K562 (cell line): ENCODE measurements around the gene SCNN1A. TPM values are rescaled to one million over a fixed set of nuclear protein-coding genes. Genes with fewer than 3 reads are reported as not detected.

ENCODE experiments used
- CBFB ChIP-seq: sonication (generic); formaldehyde crosslinking; IDR thresholded peaks from 2 replicates; pipeline ENCODE4 v1.4.0; 2020; ENCODE audit warnings: mild to moderate bottlenecking, missing genetic modification reagents
- DLX4 ChIP-seq: fragments of 250-450 bp; sonication (Bioruptor Pico); IDR thresholded peaks from 2 replicates; pipeline ENCODE4 v1.6.1; 2021; ENCODE audit warnings: mild to moderate bottlenecking
- FOXM1 ChIP-seq, 2 experiments: fragments of 450-650 bp in 1 of 2; sonication (generic) in 1 of 2; formaldehyde crosslinking in 1 of 2; IDR thresholded peaks; 2 replicates each; pipeline versions ENCODE4 v1.6.1 to v1.9.0; 2017 to 2022; ENCODE audit warnings: low read depth in 2 of 2, mild to moderate bottlenecking in 2 of 2, missing genetic modification reagents in 1 of 2, moderate library complexity in 1 of 2
- FOXP1 ChIP-seq: sonication (generic); formaldehyde crosslinking; IDR thresholded peaks from 2 replicates; pipeline ENCODE4 v1.8.0; 2022; ENCODE audit warnings: mild to moderate bottlenecking, missing genetic modification reagents
- KLF1 ChIP-seq: fragments of 450-650 bp; IDR thresholded peaks from 2 replicates; pipeline ENCODE4 v1.6.1; 2016; ENCODE audit warnings: missing genetic modification characterization, missing compliant biosample characterization
- POLR2A ChIP-seq: fragments of 450-650 bp; conservative IDR thresholded peaks from 2 replicates; pipeline ENCODE4 v1.6.1; 2016
- RBBP5 ChIP-seq: fragments of 200-600 bp; sonication (generic); IDR thresholded peaks from 2 replicates; pipeline ENCODE4 v1.6.1; 2012; ENCODE audit warnings: borderline replicate concordance, mild to moderate bottlenecking, low read length, control low read depth, inconsistent platforms; ENCODE audit not compliant: insufficient read depth, poor library complexity, severe bottlenecking
- RBFOX2 ChIP-seq: fragments of 200-400 bp; formaldehyde crosslinking; IDR thresholded peaks from 2 replicates; pipeline ENCODE4 v1.6.1; 2017; ENCODE audit warnings: low read depth, mild to moderate bottlenecking, low read length, moderate library complexity
- RNF2 ChIP-seq: sonication (generic); IDR thresholded peaks from 2 replicates; pipeline ENCODE4 v1.6.1; 2016
- STAT6 ChIP-seq: sonication (generic); formaldehyde crosslinking; IDR thresholded peaks from 2 replicates; pipeline ENCODE4 v1.8.1; 2023; ENCODE audit warnings: mild to moderate bottlenecking, missing genetic modification reagents
- TAF15 ChIP-seq: fragments of 200-400 bp; formaldehyde crosslinking; IDR thresholded peaks from 2 replicates; pipeline ENCODE4 v1.6.1; 2017; ENCODE audit warnings: mild to moderate bottlenecking, low read depth, low read length, moderate library complexity
- TEAD1 ChIP-seq, 2 experiments: fragments of 450-650 bp in 1 of 2; sonication (generic) in 1 of 2; formaldehyde crosslinking; IDR thresholded peaks; 2 replicates each; pipeline versions ENCODE4 v1.4.0 to v1.8.0; 2020 to 2022; ENCODE audit warnings: mild to moderate bottlenecking in 2 of 2, missing genetic modification reagents in 1 of 2
- ZFP36 ChIP-seq: fragments of 150-350 bp; IDR thresholded peaks from 2 replicates; pipeline ENCODE4 v1.6.1; 2018; ENCODE audit warnings: low read length, low read depth; ENCODE audit not compliant: partially characterized antibody
- ZNF217 ChIP-seq: sonication (generic); formaldehyde crosslinking; IDR thresholded peaks from 2 replicates; pipeline ENCODE4 v1.8.0; 2022; ENCODE audit warnings: mild to moderate bottlenecking, missing genetic modification reagents
- ZNF655 ChIP-seq: fragments of 250-450 bp; sonication (Bioruptor Pico); IDR thresholded peaks from 2 replicates; pipeline ENCODE4 v1.5.0; 2021
- polyA plus RNA-seq, 8 experiments: library from polyadenylated mRNA; depleted of rRNA in 4 of 8; stranded (reverse) in 5 of 8; unstranded in 3 of 8; fragments of >200 nt; fragmentation: Nextera tagmentation in 2 of 8; fragmentation: Illumina TruSeq in 1 of 8; extraction: Ambion mirVana in 2 of 8; extraction: Trizol in 1 of 8; gene quantifications; 2 replicates each; pipeline versions ENCODE4 v1.2.1 to v1.2.3, GENCODE V29; 2011 to 2014; ENCODE audit warnings: inconsistent platforms in 1 of 8, missing spikeins in 1 of 8
- total RNA-seq, 7 experiments: library from RNA; depleted of rRNA in 6 of 7; stranded (reverse); fragments of >200 nt in 6 of 7; fragmentation: Illumina TruSeq in 2 of 7; extraction: Trizol in 2 of 7; gene quantifications; 2 replicates each; pipeline versions ENCODE4 v1.2.1 to v1.2.3, GENCODE V29; 2011 to 2021; ENCODE audit warnings: low replicate concordance in 1 of 7
- TF ChIP-seq, protein P1 (sequence below): fragments of 450-650 bp; conservative IDR thresholded peaks from 2 replicates; pipeline ENCODE4 v1.6.1; 2016; ENCODE audit warnings: missing genetic modification characterization, low read depth, mild to moderate bottlenecking, control low read depth, missing compliant biosample characterization
- TF ChIP-seq, protein P2 (sequence below), 2 experiments: IDR thresholded peaks; 2 replicates each; pipeline ENCODE4 v1.6.1; 2011; ENCODE audit warnings: borderline replicate concordance in 1 of 2, control low read depth in 1 of 2, low read depth in 1 of 2, low read length in 1 of 2, mild to moderate bottlenecking in 1 of 2, mixed read lengths in 1 of 2, moderate library complexity in 1 of 2; ENCODE audit not compliant: insufficient read depth in 1 of 2, insufficient read length in 1 of 2, poor library complexity in 1 of 2, severe bottlenecking in 1 of 2; ENCODE audit errors: extremely low read depth in 1 of 2

Gene SCNN1A
- total and polyA plus RNA-seq, 9 of the 15 experiments (the other 6 are each of a cell fraction or from before 2014, with no cell fraction given): 0.15 to 0.49 (median 0.32) TPM; not detected in 5

DNA sequence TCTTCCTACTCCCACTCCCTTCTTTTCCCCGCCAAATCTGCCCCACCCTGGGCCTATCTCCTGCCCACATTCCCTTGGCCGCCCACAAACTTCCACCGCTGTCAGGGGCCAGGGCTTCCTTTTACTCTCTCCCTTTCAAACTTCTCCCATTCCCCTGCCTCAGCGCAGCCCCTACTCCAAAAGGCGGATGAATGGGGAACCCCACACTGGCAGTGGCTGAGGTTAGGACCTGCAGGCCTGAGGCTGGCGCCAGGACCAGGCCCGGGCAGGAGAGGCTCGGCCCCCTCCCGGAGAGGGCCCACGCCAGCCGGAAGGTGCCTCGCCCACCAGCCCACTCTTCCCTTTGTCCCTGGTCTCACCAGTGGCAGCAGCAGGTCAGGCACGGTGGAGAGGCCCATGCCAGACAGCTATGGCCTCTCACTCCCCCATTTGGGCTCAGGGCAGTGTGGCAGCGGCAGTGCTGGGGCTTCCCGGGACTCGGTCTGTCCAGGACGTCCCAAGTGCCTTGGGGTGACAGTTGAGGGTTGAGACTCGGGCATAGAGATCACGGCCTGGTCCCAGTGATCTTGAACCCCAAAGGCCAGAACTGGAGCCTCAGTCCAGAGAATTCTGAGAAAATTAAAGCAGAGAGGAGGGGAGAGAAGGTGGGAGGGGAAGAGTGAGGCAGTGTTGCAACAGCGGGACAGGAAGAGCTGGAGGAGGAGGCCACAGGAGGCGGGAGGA is 33.8 kb downstream of the SCNN1A start, which contains the start of gene TNFRSF1A (continued):
- TF ChIP-seq STAT6 (no peak), FOXP1 (CRISPR knock-in tag) (no peak), TAF15 (no peak), DLX4 (CRISPR knock-in tag) (no peak), KLF1 (tag) (no peak), FOXM1 (IDR thresholded peaks at IDR 0.05; ENCODE audit: low read depth) (no peak), FOXM1 (CRISPR knock-in tag; IDR thresholded peaks at IDR 0.05; ENCODE audit: low read depth) (no peak), ZNF655 (no peak), RBFOX2 (peak; percentile 81), TEAD1 (CRISPR knock-in tag; IDR thresholded peaks at IDR 0.05) (no peak), RBBP5 (peak; percentile 24), CBFB (CRISPR knock-in tag) (no peak), ZFP36 (peak; percentile 34), POLR2A (peak; percentile 74), ZNF217 (CRISPR knock-in tag) (no peak), RNF2 (peak; percentile 61; the same call in 1 of the 2 replicates)
- TF ChIP-seq, protein P1, sequence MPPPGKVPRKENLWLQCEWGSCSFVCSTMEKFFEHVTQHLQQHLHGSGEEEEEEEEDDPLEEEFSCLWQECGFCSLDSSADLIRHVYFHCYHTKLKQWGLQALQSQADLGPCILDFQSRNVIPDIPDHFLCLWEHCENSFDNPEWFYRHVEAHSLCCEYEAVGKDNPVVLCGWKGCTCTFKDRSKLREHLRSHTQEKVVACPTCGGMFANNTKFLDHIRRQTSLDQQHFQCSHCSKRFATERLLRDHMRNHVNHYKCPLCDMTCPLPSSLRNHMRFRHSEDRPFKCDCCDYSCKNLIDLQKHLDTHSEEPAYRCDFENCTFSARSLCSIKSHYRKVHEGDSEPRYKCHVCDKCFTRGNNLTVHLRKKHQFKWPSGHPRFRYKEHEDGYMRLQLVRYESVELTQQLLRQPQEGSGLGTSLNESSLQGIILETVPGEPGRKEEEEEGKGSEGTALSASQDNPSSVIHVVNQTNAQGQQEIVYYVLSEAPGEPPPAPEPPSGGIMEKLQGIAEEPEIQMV (tag): no peak
- TF ChIP-seq, protein P2, sequence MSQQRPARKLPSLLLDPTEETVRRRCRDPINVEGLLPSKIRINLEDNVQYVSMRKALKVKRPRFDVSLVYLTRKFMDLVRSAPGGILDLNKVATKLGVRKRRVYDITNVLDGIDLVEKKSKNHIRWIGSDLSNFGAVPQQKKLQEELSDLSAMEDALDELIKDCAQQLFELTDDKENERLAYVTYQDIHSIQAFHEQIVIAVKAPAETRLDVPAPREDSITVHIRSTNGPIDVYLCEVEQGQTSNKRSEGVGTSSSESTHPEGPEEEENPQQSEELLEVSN (IDR thresholded peaks at IDR 0.05; ENCODE audit: borderline replicate concordance in 1 of 2, extremely low read depth in 1 of 2, insufficient read depth in 1 of 2, insufficient read length in 1 of 2, low read depth in 1 of 2, low read length in 1 of 2, poor library complexity in 1 of 2, severe bottlenecking in 1 of 2): no peak
